Kidney (tissue), 14 donors: Measurements from ENCODE around the gene CR1. TPM values are rescaled to one million over a fixed set of nuclear protein-coding genes. Genes with fewer than 3 reads are reported as not detected.
A peak's percentile ranks its signal among the peaks of the same experiment; 100 is the strongest.
"Not testable (repeated sequence)": the region's sequence is repeated elsewhere in the genome, so short reads cannot be mapped to it uniquely, and the experiment has no call there.

Experiments used
- DNase-seq, 5 donors: peaks; one replicate each; pipeline ENCODE4 v3.0.0-alpha.2; 2013 to 2020
- FAIRE-seq: peaks from 2 replicates; lab custom pipeline; 2012; peaks lifted over from hg19 to GRCh38; lab: Jason Lieb, UNC
- H3K27ac ChIP-seq, 2 donors: one replicate each; pipeline ENCODE4 v1.7.0; 2013; ENCODE audit warnings: low read depth in 2 of 2, low read length in 2 of 2, inconsistent platforms in 1 of 2
- H3K27me3 ChIP-seq: one replicate; pipeline ENCODE4 v1.7.1; 2013; ENCODE audit warnings: low read length, inconsistent platforms; ENCODE audit not compliant: control insufficient read depth, insufficient read depth
- H3K36me3 ChIP-seq, 3 donors: one replicate each; pipeline versions ENCODE4 v1.7.0 to v1.7.1; 2013; ENCODE audit warnings: low read length in 3 of 3, control low read depth in 1 of 3, inconsistent platforms in 1 of 3; ENCODE audit not compliant: insufficient read depth in 3 of 3, control insufficient read depth in 2 of 3
- H3K4me1 ChIP-seq, 3 donors: one replicate each; pipeline versions ENCODE4 v1.7.0 to v1.7.1; 2013; ENCODE audit warnings: low read length in 3 of 3, inconsistent platforms in 1 of 3, low read depth in 1 of 3; ENCODE audit not compliant: control insufficient read depth in 2 of 3, insufficient read depth in 2 of 3
- H3K4me3 ChIP-seq, 3 donors: one replicate each; pipeline versions ENCODE4 v1.7.0 to v1.8.1; 2013; ENCODE audit warnings: low read length in 3 of 3, control low read depth in 1 of 3, inconsistent platforms in 1 of 3
- H3K9ac ChIP-seq, 3 donors: one replicate each; pipeline versions ENCODE4 v1.7.0 to v1.7.1; 2013; ENCODE audit warnings: low read length in 3 of 3, control low read depth in 1 of 3, inconsistent platforms in 1 of 3
- H3K9me3 ChIP-seq, 3 donors: one replicate each; pipeline versions ENCODE4 v1.7.0 to v1.7.1; 2013; ENCODE audit warnings: low read length in 3 of 3, control low read depth in 1 of 3, inconsistent platforms in 1 of 3; ENCODE audit not compliant: control insufficient read depth in 2 of 3, insufficient read depth in 1 of 3
- CTCF ChIP-seq: IDR thresholded peaks from 3 replicates; pipeline ENCODE4 v1.5.1; 2012; ENCODE audit warnings: mild to moderate bottlenecking, moderate library complexity, borderline replicate concordance; ENCODE audit not compliant: insufficient read depth; ENCODE audit errors: extremely low read depth
- intact Hi-C: fragments of 100-400 bp; cut with DNase I; formaldehyde crosslinking; loops from one replicate; pipeline ENCODE4 v1.11.1; 2022
- polyA plus RNA-seq: library from polyadenylated mRNA; stranded (reverse); fragments of 350-450 nt; fragmentation: Illumina TruSeq; extraction: RNeasy Lipid Tissue Mini Kit (QIAGEN cat#74804); gene quantifications from one replicate; pipeline ENCODE4 v1.2.3, GENCODE V29; 2014; ENCODE audit warnings: low read depth, low replicate concordance; ENCODE audit not compliant: insufficient read depth
- total RNA-seq: library from RNA; stranded (reverse); fragmentation: NEBNext Ultra II Directional; extraction: Animal tissue kit (Norgen Biotek cat#: 25700); gene quantifications from one replicate; pipeline ENCODE4 v1.2.1, GENCODE V29; 2021
- donor health status: control.
- donor health status: control.
- donor health status: control.
- donor health status: control.
- donor health status: control.
- donor health status: DM: yes; HTN: yes; CAD: no.
- donor health status: Normal renal cell carcinoma (clear cell type).

Gene CR1
- total and polyA plus RNA-seq, 2 donors from 2014 or later, result 2.6 to 12.2 TPM

GRCh38 chr1:207516729-207517128 is 20.8 kb downstream of the CR1 start:
- no peak for FAIRE-seq
- DNase-seq, result no peak
- H3K4me3 ChIP-seq, result no peak overlapping the region
- no peak overlapping the region for H3K9ac ChIP-seq
- TF ChIP-seq CTCF, result no peak
- no peaks in the 10 kb centered on the region for H3K4me1 ChIP-seq
- H3K27ac ChIP-seq, result no peak overlapping the region
- no peaks in the 10 kb centered on the region for H3K27me3 ChIP-seq
- no peaks in the 10 kb centered on the region for H3K9me3 ChIP-seq
- intact Hi-C loops, result no loop called here
- no peaks in the 10 kb centered on the region for H3K36me3 ChIP-seq

- FAIRE-seq, result peak; percentile 3
- H3K27me3 ChIP-seq, result no peaks in the 10 kb centered on the region
Measured at GRCh38 chr1:207518608-207519236, 22.8 kb downstream of the CR1 start.

GRCh38 chr1:207519505-207520399 is 23.8 kb downstream of the CR1 start:
- Histone ChIP-seq H3K36me3 (no peaks in the 10 kb centered on the region), H3K27me3 (no peaks in the 10 kb centered on the region), H3K4me1 (no peaks in the 10 kb centered on the region), H3K4me3 (no peak overlapping the region), H3K9ac (no peak overlapping the region), H3K27ac (no peak overlapping the region), H3K9me3 (no peaks in the 10 kb centered on the region)
- FAIRE-seq (no peak), DNase-seq (no peak)
- TF ChIP-seq CTCF, result no peak
- intact Hi-C loops, result no loop called here

More at GRCh38 chr1:207518608-207519236, 22.8 kb downstream of the CR1 start:
- H3K27ac ChIP-seq, result no peak overlapping the region
- no peak for TF ChIP-seq CTCF
- H3K9me3 ChIP-seq, result no peaks in the 10 kb centered on the region
- H3K4me1 ChIP-seq, result no peaks in the 10 kb centered on the region
- DNase-seq, result no peak
- no peak overlapping the region for H3K9ac ChIP-seq
- H3K4me3 ChIP-seq, result no peak overlapping the region
- no peaks in the 10 kb centered on the region for H3K36me3 ChIP-seq
- intact Hi-C loops, result no loop called here

- FAIRE-seq, H3K27me3 ChIP-seq, H3K4me1 ChIP-seq, H3K27ac ChIP-seq, H3K36me3 ChIP-seq, H3K4me3 ChIP-seq, H3K9me3 ChIP-seq, intact Hi-C loops, H3K9ac ChIP-seq, DNase-seq: not testable (repeated sequence)
Measured at GRCh38 chr1:207520400-207521345, 24.7 kb downstream of the CR1 start.

- H3K9me3 ChIP-seq, FAIRE-seq, intact Hi-C loops, H3K36me3 ChIP-seq, H3K9ac ChIP-seq, DNase-seq, H3K4me1 ChIP-seq, H3K4me3 ChIP-seq, H3K27ac ChIP-seq, H3K27me3 ChIP-seq: not testable (repeated sequence)
Measured at GRCh38 chr1:207525239-207525638, 29.3 kb downstream of the CR1 start.
